GM18951 (cell line): ENCODE data around the gene SF3B6.

Experiments used
- POLR2A ChIP-seq: IDR thresholded peaks from 4 replicates; pipeline ENCODE4 v1.6.1; 2011; ENCODE audit warnings: mild to moderate bottlenecking; ENCODE audit not compliant: insufficient read length, insufficient read depth; ENCODE audit errors: extremely low read depth
- in situ Hi-C: fragments of 300-500 bp; cut with MboI; formaldehyde crosslinking; loops from one replicate; pipeline ENCODE4 v1.12.0; 2022; ENCODE audit warnings: low sequenced_read_pairs, mixed read lengths, inconsistent platforms; ENCODE audit not compliant: unreplicated experiment

SF3B6 gene

DNA sequence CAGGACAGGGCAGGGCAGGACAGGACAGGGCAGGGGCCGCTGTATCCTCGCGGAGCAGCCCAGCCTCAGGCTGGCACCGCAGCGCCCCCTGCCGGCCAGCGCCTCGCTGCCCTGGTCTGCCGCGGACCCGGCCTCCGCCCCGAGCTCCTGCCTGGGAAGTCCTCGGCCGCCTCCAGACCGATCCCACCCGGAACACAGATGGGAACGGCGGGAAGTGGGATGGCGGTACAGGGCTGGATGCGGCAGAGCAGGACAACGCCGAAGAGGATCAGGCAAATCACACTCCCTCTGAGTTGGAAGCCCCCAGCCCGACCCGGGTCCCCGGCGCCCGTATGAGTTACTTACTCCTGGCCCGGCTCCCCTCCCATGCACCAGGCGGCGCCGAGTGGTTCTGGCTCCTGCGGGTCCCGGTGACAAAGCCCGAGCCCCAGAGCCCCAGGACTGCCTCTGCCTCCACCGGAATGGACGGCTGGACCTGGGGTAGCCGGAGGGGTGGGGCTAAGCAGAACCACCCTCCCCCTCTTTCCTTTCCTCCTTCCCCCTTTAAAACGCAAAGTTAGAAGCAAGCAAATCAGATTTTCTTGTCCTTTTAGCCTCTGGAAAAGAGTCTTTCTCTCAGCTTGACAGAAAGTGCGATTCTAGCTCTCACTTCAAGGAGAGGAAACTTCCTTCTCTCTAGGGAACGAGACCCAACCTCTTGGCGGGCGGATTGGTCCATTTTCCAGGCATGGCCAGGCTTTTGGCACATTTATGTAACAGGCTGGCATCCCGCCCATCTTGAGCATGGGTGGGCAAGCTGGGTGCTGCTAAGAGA is 8.5 kb upstream of the SF3B6 start, which contains the start of gene TP53I3:
Gene TP53I3, minus strand, starts transcription at position 449 of the 814 bp plus-strand sequence. CDS start 508 bp downstream, outside the sequence.
- peak; percentile 70 for TF ChIP-seq POLR2A
- in situ Hi-C loops, result no loop called here

DNA sequence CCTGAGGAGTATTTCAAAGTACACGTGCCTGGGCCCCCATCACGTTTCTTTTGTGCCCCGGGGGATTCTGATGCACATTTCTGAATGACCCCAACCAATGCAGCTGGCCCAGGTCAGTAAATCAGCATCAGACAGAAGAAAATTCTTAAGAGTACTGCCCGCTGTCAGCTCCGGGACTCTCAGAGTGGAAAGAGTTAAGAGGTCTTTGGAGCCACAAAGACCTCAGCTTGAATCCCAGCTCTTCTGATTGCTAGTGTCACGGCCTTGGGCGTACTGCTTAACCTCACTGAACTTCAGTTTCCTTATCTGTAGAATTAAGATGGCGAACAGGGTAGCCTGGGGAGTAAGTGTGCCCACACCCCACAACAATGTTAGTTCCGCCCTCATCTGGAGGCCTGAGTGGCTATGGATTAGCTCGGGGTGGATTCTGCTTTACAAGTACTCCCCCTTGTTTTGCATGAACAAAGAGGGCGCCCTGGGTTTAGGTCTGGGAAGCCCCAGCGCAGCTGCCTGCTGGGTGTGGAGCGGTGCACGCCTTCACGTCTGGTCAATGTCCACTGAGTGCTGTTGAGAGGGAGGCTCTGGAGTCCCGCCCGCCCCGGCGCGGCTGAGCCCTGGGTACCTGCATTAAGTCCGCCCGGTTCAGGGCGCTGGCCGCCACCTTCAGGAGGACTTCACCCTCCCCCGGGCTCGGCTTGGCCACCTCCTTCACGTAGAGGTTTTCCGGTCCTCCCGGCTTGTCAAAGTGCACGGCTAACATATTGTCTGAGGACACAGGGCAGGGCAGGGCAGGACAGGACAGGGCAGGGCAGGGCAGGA is 7.7 kb upstream of the SF3B6 start:
- in situ Hi-C loops, result no loop called here
- peak; percentile 62 for TF ChIP-seq POLR2A

DNA sequence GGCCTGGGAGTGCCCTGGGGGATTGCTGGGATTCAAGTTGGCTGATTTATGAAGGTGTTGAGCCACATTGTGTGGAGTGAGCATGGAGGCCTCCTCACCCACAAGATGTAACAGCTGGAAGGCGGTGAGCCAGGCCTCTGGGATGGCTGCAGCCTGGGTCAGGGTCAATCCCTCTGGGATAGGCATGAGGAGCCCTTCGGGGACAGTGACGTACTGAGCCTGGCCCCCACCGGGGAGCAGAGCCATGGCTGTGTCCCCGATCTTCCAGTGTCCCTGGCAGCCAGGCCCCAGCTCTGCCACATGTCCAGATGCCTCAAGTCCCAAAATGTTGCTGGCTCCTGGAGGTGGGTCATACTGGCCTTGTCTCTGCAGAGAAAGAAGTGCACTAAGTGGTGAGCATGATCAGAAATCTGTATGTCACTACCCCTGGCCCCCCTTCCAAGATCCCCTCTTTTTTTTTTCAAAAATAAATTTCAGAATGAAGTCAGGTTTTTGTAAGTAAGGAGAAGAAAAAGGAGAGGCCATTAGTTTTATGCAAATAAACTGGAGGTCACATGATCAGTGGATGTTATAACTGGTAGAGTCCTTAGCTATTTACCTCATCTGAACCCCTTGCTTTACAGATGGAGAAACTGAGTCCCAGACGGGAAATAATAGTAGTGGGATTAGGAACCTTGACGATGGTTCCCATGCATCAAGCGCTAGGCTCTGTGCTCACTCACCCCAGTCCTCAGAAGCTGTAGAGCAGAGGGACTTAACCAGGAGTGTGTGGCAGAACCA is 6.9 kb upstream of the SF3B6 start:
- TF ChIP-seq POLR2A, result no peak
- in situ Hi-C loops, result no loop called here

DNA sequence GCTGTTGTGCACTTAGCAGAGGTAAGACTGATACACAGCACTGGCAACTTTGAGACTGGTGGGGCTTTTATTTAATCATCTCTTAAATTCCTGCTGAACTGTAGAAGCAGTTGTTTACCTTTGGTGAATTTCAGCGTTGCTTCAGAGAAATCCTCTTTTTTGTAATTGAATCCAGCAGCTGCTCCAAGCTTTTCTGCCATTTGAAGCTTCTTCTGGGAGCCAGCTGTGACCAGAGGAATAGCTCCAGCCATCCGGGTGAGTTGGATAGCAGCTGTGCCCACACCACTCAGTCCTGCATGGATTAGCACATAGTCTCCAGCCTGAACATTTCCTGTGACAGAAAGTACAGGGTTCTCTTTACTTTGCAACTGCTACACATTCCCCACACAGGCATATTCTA is 4.6 kb upstream of the SF3B6 start:
- in situ Hi-C loops, result no loop called here
- TF ChIP-seq POLR2A, result no peak

DNA sequence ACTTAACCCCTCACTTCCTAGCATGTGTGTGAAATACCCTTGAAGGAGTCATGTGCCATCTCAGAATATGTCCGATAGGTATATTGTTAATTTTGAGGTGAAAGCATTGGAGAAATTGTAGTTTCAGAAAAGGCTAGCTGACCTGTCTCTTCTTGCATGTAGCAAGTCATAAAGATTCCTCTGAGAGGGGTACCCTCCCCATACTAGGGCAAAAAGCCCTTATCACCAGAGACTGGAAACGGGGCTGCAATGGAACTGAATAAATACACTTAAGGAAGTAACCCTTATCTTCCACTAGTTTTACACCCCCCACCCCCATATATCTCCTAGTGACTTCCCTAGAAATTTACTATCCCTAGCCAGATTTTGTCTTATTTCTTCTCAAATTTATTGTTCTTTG is 1.8 kb upstream of the SF3B6 start:
- no peak for TF ChIP-seq POLR2A
- in situ Hi-C loops, result no loop called here

DNA sequence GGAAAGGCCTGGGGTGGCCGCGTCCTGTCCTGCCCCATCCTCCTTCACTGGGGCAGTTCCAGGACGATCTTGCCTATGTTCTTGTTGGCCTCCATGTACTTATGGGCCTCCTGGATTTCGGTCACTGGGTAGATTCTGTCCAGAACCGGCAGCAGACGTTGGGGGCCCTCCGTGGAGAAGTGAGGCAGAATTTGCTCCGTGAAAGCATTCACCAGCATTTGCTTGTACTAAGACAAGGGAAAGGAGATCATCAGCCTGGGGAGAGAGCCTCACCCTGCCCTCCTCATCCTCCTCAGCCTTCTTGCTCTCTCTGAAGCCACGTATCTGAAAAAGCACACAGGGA is 1.4 kb upstream of the SF3B6 start:
- TF ChIP-seq POLR2A, result no peak
- in situ Hi-C loops, result no loop called here

DNA sequence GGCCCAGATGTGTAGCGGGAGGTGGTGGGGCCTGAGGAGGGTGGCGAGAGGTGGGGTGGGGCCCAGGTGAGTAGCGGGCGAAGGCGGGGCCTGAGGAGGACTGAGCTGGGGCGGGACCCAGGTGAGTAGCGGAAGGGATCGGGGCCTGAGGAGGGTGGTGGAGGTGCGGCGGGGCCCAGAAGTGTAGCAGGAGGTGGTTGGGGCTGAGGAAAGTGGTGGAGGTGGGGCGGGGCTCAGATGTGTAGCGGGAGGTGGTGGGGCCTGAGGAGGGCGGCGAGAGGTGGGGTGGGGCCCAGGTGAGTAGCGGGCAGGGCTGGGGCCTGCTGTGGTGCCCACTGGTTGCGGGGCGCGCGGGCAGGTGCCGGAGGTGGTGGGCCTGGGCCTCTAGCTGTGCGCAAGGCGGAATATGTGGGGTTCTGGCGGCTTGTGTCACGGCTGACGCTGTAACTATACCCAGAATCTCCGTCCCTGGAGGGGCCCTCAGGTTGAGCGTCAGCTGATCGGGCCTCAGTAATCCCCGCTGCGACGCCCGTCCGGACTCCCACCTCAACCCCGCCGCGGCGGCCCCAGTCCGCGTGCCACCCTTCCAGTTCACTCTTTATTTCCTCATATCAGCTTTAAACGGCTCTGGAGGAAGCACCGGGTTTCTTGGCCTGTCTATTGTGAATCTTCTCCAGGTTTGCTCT is 866 bp upstream of the SF3B6 start:
- no peak for TF ChIP-seq POLR2A
- in situ Hi-C loops, result no loop called here

DNA sequence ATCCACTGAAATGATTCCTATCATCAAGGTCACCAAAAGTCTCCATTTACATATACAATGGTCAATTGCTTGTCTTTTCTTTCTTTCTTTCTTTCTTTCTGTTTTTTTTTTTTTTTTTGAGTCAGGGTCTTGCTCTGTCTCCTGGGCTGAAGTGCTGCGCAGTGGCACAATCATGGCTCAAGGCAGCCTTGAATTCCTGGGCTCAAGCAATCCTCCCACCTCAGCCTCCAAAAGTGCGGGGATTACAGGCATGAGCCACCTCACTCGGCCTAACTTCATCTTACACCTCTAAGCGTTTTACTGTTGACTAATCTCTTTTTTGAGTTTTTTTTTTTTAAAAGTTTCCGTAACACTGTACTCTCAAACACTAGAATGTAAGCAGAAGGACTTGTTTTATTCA is 867 bp downstream of the SF3B6 start:
- in situ Hi-C loops, result no loop called here

DNA sequence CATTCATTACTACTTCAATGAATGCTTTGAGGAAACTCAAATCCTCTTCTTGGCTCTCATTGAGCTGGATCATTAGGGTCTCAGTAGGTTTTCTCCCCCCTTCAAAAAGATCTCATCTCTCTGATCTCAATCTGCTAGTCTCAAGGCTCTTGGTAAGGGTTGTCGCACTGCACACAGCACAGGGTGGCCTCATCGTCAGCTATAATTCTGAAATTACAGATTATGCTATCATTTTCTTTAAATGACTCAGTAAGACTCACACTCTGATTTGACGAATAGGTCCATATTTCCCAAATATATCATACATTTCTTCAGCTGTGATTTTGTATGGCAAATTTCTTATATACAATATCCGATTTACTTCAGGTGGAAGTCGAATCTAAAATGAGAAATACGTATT is 2.3 kb downstream of the SF3B6 start:
- in situ Hi-C loops, result no loop called here
- TF ChIP-seq POLR2A, result no peak

More for the DNA sequence above, 867 bp downstream of the SF3B6 start:
- no peak for TF ChIP-seq POLR2A

DNA sequence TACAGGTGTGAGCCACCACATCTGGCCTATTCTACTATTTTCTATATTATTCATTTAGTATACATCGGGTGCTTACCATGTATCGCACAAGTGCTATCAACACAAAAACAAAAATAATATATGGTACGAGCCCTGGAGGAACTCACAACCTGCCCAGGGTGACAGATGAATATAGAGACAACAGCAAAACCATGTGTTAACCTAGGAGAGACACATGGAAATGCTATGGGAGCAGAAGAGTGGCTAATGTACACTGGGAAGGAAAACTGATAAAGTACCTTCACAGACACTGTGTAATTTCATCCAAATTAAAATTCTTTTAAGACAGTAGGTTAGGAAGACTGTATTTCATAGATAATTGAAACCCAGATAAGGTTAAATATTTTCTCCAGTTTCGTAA is 3.9 kb downstream of the SF3B6 start:
- in situ Hi-C loops, result no loop called here
- TF ChIP-seq POLR2A, result no peak

DNA sequence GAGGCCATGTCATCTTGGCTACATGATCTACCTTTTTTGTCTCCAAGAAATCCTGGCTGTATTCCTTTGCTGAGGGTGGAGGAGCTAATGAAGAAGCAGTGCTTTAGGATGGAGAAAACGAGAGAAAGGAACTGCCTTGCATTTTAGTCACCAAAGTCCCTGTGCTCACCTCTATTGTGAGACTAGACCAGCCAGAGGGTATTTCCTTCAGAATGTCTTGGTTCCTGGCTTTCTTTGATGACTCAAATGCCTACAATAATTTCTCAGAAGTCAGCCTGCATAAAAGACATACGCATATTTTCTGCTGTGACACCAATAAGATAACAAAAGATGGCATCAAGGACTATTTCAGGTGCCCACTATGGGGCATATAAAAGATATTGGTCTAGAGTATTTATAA is 10.8 kb downstream of the SF3B6 start:
- TF ChIP-seq POLR2A, result no peak
- in situ Hi-C loops, result no loop called here

DNA sequence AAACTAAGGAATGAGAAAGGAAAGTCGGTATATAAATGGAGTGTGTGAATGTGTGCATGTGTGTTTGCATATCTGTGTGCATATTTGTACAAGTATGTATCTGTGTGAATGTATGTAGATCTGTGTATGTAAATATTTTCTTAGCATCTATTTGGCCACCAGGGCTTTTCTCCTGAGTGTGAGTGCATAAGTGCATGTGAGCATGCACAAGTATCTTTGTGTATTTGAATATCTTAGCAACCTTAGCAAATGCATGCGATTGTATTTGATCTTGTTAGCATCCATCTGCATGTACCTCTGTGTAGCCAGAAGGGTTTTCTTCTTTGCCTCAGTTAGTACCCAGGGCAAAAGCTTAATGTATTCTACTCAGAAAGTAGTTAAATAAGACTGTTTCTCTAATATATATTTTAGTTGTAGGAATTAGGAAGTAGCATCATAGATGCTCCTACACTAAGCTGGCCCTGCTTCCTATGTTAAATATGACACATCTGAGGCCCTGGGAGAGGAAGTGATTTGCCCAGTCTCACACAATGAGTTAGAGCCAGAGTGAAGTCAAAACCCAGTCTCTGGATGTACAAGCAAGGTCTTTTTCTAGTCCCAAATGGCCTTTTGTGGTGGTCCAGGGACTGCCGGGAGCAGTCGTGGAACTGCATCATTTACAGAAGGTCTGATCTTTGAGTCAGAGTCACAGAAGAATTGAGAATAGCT is 17.4 kb downstream of the SF3B6 start:
- TF ChIP-seq POLR2A, result no peak
- in situ Hi-C loops, result no loop called here
